Measurements from ENCODE around the gene IGHMBP2.
A peak's percentile ranks its signal among the peaks of the same experiment; 100 is the strongest.

Gene IGHMBP2

DNA sequence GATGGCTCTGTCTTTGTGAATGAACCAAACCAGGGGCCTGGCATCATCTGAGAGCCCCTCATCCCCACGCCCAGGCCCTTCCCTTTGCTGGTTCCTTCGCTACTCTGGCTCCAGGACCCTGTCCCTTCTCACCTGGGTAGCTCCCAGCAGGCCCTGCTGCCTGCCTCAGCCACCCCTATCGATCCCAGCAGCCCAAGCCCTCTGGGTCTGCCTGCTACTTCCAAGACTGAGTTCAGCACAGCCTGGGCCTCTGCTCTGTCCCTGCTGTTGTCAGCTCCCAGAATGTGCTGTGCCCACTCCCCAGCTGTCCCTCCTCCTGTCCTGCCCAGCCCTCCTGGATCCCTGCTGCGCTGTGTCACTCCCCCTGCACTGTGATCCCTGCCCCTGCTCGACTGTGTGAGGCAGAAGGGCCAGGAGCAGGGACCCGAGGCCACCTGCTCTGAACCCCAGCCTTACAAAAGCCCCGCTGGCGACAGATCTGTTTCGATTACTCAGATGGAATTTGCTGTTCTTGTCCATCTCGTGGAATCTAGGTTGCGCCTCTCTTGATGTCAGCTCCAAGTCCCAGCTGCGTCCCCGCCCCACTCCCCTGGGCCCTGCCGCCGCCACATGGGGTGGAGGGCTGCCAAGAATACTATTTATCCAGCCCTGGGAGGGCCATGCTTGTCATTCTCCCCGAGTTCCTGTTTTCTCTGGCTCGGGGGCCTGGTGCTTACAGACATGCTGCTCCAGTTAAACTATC is 13.0 kb upstream of the IGHMBP2 start:
- no peak for DNase-seq

DNA sequence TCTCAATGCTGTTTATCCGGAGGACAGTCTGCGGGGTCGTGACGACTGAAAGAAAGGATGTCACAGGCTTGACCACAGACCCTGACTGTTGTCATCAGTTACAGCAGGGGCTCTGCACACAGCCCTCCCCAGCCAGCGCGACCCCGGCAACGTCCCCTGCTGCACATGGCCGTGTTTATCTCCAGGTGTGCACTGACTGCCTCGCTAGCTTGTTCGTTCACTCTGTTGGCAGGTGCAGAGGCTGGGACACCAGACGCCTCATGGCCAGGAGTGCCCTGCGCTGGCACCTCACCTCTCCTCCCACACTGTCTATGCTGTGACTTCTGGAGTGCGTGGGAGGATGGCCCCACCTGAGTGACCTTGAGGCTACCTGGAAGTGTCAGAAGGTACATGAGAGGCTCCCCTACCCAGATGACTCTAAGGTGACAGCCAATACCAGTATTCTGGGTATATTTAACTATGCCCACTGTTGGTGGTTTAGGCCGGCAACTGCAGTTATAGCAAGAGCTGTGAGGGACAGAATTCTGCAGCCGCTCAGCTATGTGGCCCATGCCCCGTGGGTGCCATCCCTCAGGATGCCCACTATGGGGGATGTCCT is 12.2 kb upstream of the IGHMBP2 start:
- no peak for DNase-seq

DNA sequence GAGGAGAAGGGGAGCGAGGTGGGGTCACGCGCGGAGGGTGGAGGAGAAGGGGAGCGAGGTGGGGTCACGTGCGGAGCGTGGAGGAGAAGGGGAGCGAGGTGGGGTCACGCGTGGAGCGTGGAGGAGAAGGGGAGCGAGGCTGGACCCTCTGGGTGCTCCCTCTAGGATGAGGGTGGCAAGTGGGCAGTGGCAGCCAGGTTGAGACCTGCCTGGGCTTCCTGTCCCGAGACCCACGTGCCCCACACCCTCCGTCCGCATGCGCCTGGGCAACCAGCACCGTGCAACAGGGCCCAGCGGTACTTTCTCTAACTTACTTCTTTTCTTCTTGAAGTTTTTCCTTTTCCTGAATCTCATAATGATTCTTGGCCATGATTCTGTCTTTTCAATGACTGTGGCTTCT is 11.1 kb upstream of the IGHMBP2 start:
- DNase-seq = no peak

DNA sequence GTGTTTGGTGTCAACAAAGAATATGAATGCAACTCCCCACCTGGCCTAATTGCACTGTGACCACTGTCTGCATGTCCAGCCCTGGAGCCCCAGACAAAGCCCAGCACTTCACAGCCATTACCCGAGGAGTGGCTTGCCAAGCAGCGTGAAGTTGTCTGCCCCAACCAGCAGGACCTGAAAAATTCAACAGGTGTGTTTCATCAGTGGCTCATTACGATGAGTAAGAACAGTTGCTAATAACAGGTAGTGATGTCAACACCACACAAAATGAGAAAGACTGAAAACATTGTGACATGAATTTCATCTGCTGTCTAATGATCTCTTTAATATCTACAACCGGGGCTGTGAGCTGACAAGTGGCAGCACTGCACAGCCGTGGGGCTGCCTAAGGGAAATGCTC is 10.4 kb upstream of the IGHMBP2 start:
- DNase-seq = no peak

DNA sequence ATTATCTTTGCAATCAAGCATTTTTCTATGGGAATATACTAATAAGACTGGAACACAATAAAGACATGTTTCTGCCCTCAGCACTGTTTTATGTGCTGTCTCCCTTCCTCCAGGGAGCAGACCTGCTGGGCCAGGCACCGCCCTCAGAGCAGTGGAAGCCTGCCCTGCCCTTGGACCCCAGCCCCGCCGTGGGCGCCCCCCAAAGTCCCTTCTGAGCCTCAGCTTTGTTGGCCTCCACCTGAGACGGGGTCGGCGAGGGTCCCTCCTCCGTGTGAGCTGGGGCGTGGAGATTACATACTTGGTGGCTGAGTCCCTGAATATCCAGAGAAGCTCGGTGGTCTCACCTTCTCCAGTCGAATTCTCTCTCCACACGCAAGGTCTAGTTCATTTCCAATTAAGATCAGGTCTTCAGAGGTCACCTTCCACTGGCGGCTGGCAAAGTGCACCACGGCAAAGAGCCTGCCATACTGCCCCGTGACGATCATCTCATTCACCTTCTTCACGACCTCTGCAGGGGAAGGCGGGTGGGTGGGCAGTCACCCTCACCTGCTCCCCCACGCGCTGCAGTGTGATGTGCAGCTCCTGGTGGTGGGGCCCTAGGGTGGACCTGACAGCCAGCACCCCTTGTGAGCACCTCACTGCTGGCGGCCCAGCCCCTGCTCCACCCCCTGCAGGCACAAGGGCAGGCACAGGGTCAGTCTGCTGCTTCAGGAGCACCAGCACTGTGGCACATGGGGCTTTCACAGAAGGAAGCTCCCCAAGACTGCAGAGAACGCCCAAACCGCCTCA is 7.3 kb upstream of the IGHMBP2 start:
- DNase-seq = no peak

DNA sequence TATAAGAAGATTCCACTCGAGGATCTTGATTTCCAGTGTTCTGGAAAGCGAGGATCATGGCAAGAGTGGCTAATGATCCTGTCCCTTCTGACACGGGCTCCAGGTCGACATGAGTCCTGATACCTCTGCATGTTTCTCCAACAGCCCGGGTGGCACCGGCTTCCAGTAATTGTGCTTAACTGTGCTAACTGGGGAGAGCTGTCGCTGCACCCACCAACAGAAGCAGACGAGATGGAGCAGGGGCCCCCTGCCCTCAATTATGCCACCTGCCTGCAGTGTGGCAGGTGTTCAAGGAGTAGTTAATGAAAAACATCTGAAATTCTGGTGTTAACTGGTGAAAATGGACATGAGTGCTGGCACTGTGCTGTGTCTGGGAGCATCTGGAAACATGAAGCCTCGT is 6.2 kb upstream of the IGHMBP2 start:
- DNase-seq = no peak

DNA sequence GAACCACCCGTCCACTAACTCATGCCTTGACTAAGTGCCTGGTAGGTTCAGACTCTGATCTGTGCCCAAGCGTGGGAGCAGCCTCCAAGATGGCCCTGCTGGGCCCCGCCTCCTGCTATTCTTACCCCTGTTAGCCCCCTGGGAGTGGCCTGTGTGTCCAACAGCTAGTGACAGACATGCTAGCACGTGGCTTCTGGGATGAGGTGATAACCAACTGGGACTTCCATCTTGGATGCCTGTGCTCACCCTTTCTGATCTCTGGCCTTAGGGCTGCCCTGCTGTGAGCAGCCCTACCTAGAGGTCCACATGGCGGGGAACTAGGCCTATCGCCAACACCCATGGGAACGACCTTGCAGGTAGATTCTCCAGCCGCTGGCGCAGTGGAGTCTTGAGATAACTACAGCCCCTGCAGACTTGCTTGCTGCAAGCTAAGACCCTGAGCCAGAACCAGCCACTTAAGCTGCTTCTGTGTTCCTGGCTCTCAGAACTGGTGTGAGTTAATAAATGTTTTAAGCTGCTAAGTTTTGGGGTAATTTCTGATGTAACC is 2.8 kb upstream of the IGHMBP2 start:
- no peak for DNase-seq

DNA sequence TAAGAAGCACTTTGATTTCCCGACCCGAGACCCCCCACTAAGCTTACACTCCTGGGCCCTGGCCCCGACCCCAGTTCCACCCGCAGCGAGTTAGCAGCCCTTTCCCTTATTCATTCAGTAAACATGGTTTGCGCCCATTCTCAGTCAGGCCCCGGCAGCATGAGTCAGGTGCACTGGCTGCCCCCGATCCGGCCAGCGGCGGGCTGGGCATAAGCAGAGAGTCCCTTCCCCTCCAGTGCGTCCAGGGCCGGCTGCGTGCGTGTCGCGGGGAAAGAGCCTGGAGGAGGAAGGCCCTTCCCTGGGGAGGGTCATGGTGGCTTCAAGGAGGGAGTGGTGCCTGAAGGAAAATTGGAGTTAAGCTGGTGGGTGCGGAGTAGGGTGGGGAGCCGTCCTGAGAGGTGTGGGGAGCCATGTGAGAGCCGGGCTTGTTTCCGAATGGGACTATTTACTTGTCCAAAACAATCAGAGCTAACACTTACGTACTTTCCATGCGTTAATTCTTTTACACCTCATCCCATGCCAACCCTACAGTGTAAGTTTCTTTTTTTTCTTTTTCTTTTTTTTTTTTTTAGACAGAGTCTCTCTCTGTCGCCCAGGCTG is 657 bp downstream of the IGHMBP2 start:
- DNase-seq = peak; percentile 30

DNA sequence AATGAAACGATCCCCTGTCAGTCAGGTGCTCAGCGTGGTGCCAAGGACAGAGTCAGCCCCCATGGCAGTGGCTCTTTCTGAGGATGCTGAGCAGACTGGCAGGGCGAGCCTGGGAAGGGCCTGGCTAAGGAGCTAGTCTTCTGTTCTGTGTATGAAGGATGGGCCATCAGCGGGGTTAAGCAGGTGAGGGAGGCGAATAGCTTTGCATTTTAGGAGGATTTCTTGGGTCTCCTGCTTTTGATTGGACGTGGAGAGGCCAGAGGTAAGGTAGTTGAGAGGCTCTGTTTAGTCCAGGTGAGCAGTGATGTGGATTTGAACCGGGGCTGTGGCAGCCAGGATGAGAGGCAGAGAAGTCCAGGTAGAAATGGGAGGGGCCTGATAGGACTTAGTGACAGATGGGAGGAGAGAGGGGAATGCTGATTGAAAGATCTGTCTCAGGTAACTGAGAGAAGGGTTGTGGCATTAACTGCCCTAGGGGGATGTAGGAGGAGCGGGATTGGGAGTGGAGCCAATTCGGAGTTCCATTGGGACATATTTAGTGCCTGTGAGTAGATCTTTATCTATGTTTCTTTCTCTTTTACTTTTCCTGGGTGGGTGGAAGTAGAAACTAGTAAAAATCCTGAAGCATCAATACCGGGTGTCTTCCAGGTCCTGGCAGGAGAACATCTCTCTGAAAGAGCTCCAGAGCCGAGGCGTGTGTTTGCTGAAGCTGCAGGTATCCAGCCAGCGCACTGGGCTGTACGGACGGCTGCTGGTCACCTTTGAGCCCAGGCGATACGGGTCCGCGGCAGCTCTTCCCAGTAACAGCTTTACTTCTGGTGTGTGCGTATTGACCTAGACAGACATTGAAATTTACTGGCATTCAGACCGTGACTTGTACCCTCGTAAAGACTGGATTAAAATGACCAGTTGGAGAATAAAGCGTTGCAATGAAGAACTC is 2.0 kb downstream of the IGHMBP2 start:
- no peak for DNase-seq

DNA sequence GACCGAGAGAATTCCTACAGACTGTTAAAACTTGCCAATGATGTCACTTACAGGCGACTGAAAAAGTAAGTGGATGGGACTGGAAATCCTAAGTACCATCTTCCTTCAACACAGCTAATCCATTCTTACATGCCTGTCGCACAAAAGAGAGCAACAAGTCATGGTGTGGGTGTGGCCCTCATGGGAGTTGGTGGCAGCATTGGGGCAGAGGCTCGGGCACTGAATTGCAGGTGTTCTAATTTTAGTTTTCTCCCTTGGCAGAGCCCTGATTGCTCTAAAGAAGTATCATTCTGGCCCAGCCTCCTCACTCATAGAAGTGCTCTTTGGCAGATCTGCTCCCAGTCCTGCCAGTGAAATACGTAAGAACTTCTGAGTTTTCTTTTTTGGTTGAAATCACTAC is 4.6 kb downstream of the IGHMBP2 start:
- no peak for DNase-seq

DNA sequence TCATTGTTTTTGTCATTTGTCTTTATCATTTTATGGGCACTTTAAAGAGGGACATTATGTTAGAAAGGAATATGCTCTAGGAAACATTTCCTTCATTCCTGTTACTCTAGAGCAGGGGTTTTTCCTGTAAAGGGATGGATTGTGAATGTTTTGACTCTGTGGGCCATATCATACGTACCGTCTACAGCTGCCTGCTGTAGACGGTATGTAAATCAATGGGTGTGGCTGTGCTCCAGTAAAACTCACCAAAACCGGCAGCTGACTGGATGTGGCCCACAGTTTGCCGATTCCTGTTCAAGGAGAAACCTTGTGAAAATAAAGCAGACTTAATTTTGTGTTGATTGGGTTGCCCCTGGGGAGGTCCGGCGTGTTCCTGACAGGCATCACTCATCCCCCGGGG is 7.3 kb downstream of the IGHMBP2 start:
- no peak for DNase-seq

DNA sequence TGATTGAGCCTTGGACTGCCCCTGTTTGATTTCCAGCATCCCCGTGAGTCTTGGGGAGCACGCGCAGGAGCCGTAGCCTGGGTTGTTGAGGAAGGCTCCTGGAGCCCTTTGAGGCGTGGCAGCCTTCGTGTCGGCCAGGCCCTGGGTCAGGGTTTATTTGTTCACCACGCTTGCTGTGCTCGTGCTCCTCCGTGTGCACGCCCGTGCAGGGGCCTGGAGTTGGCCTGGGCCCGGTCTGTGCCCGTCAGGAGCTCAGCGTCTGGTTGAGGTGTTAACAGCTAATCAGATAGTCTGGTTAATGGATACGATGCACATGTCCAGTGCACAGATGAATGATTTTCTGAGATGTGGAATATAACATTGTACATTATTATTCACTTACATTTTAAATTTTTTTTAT is 8.0 kb downstream of the IGHMBP2 start:
- DNase-seq = no peak

DNA sequence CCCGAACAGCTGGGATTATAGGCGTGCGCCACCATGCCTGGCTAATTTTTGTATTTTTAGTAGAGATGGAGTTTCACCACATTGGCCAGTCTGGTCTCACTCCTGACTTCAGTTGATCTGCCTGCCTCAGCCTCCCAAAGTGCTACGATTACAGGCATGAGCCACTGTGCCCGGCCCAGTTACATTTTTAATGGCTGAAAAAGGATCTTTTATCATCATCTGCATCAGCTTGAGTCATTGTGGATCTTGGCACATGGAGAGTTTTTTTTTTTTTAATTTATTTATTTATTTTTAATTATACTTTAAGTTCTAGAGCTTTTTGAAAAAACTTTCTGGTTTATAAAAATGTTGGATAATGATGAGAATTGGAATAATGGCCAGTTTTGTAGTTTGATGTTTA is 8.6 kb downstream of the IGHMBP2 start:
- no peak for DNase-seq

DNA sequence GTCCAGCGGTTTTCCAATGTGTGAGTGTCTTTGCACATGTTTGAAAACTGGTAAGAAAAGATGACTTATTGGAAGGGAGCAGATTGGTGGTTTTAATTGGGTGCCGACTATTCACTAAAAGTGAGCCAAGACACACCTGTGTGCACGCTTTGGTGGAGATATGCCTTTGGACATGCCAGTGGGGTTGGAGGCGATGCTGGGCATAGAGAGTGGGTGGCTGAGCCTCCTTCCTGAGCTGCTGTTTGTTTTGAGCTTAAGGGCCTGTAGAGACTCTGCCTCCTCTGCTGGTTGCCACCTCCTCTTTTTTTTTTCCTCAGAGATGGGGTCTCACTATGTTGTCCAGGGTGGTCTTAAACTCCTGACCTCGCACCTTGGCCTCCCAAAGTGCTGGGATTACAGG is 9.5 kb downstream of the IGHMBP2 start:
- no peak for DNase-seq

DNA sequence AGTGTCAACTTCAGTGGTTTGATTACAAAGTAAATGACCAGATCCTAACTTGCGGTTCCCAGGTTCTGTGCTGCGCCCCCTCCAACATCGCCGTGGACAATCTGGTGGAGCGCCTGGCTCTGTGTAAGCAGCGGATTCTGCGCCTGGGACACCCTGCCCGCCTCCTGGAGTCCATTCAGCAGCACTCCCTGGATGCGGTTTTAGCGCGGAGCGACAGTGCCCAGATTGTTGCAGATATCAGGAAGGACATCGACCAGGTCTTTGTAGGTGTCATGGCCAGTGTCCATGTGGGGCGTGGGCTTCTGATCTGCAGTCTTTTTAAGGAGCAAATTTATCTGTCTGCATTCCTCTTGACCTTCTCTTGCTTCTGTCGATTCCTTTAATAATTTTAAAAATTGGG is 11.1 kb downstream of the IGHMBP2 start:
- no peak for DNase-seq

DNA sequence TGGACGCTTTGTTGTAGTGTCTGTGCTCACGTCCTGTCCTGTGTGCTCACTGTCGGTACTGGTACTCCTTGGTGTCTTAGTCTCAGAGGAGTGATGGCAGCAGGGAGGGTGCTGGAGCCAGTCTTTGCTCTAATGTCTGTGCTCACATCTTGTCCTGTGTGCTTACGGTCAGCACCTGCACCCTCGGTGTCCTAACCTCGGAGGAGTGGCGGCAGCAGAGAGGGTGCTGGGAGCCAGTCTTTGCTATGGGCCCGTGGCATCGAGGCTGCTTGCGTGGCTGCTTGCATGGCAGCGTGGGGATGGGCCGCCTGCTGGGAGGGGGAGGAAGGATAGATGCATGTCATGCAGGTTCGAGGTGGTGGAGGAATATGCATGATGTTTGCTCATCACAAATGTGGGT is 12.7 kb downstream of the IGHMBP2 start:
- DNase-seq = no peak

DNA sequence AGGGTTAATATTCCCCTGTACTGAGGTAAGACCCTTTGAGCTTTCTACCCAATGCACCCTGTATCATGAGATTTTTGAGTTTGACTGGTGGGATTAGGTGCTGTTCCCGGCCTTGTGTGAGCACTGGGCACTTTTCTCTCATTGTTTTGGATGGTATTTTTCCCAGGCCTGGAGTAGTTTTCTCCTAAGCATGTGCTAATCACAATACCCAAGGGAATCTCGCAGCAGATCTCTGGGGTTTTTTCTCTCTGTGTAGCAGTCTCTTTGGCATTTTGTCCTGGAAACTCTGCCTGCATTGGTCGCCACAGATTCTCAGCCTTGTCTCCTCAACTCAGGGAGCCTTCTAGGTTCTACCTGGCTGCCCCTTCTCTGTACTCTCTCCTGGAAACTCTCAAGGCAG is 19.9 kb downstream of the IGHMBP2 start:
- no peak for DNase-seq

DNA sequence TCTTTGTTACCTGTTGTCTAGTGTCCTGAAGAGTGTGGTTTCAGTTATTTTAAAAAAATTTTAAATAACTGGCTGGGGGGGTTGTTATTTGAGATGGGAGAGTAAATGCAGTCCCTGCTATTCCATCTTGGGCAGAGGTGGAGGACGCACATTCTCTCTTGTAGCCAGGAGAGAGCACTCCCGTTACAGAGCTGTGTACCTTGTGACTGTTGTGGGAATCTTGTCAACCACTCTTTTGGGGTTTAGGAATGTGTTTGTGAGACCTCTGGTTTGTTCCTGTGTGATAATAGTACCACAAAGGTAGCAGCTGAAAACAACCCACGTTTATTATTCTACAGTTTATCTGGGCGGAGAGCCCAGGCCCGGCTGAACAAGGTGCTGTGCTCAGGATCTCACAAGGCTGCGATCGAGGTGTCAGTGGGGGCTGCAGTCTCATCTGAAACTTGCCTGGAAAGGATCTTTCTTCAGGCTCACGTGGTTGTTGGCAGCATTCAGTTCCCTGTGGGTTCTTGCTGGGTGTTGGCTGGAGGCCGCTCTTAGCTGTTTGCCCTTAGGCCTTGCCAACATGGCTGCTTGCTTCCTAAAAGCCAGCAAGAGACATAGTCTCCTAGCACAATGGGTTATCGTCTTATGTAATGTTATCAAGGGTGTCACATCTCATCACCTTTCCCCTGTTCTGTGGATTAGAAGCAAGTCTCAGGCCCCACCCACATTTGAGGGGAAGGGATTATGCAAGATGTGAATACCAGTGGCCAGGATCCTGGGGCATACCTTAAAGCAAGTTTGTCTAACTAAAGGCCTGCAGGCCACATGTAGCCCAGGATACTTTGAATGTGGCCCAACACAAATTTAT is 20.6 kb downstream of the IGHMBP2 start:
- no peak for DNase-seq

DNA sequence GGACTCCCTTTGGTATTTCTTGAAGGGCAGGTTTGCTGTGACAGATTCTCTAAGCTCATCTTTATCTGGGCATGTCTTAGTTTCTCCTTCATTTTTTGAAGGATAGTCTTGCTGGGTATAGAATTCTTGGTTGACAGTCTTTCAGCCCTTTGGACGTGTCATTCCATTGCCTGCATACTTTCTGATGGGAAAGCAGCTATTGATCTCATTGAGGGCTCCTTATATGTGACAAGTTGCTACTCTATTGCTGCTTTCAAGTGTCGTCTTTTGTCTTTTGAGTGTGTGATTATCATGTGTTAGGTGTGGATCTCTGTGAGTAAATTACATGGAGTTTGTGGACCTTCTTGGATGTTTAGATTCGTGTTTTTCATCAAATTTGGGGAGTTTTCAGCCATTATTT is 21.9 kb downstream of the IGHMBP2 start:
- DNase-seq = no peak

DNA sequence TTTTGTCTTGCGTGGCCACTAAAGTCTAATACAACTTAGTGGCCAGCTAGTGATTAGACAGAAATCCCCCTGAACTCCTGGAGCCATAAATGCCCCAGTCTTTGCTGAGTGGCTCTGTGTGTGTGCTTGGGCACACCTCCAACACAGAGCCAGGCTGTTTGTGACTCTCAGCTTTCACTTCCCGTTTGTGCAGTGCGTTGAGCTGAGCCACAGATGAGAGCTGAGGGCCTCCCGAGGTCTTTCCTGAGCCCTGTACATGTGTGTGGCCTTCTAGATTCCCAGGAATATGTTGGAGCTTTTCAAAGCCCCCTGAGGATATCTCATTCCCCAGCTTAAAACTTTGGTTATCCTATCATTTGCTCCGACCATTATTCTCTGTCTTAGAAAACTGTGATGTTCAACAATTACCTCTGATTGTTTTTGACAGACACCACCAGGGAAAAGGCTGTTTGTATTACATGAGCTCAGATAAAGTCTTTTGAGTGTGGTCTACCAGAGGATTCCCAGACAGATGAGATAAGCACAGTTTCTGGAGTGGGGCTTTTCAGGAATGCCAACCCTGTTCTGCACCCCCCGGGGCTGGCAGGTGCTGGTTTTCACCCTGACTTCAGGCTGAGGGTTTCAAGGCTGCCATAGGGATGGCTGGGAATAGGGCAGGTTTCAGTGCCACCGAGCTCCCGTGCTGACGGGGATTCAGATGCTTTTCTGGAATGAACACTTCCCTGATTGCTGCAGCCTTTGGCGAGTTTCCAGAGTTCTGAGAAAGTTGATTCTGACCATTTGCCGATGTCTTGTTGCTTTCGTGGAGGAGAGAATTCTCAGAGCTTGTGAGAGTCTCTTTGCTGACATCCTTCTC is 23.8 kb downstream of the IGHMBP2 start:
- DNase-seq = no peak
